PC-9 (cell line): Measurements from ENCODE around the gene CHAC2. TPM values are rescaled to one million over a fixed set of nuclear protein-coding genes. Genes with fewer than 3 reads are reported as not detected.
"Not testable (repeated sequence)": the region's sequence is repeated elsewhere in the genome, so short reads cannot be mapped to it uniquely, and the experiment has no call there.

ENCODE experiments used
- Bru-seq: library from RNA; stranded (reverse); fragments of 400-500 nt; gene quantifications from one replicate; lab custom pipeline; 2021; lab: Mats Ljungman, UMichigan
- BruChase-seq, 2 experiments: library from RNA; stranded (reverse); fragments of 400-500 nt; gene quantifications; one replicate each; lab custom pipeline; 2021; lab: Mats Ljungman, UMichigan
- BruUV-seq: library from RNA; stranded (reverse); fragments of 400-500 nt; replicated peaks from 2 replicates; lab custom pipeline; 2021; lab: Mats Ljungman, UMichigan
- CTCF ChIA-PET: fragments of 300-600 bp; sonication (Branson Sonifier 250); formaldehyde crosslinking; loops from one replicate; lab custom pipeline; 2022; ENCODE audit warnings: antibody characterized with exemption; lab: Charles Lee
- POLR2A ChIA-PET: fragments of 300-600 bp; sonication (Branson Sonifier 250); formaldehyde crosslinking; loops from one replicate; lab custom pipeline; 2022; ENCODE audit warnings: antibody characterized with exemption; ENCODE audit not compliant: unreplicated experiment; lab: Charles Lee
- DNase-seq, 2 experiments: peaks; one replicate each; pipeline versions ENCODE4 v3.0.0 to v3.0.0-alpha.2; 2015 to 2022; ENCODE audit warnings: mixed read lengths in 1 of 2
- H2AFZ ChIP-seq: fragments of 200-600 bp; sonication (generic); 2 replicates; pipeline ENCODE4 v1.8.1; 2017; ENCODE audit warnings: antibody characterized with exemption
- H3F3A ChIP-seq: fragments of 200-600 bp; sonication (generic); 2 replicates; pipeline ENCODE4 v1.8.1; 2017; ENCODE audit warnings: antibody characterized with exemption, mild to moderate bottlenecking, low read depth; ENCODE audit not compliant: insufficient read depth
- H3K27ac ChIP-seq: fragments of 200-600 bp; sonication (generic); 2 replicates; pipeline ENCODE4 v1.6.1; 2016; ENCODE audit warnings: mixed run types
- H3K27me3 ChIP-seq: fragments of 200-600 bp; sonication (generic); 2 replicates; pipeline ENCODE4 v1.6.1; 2016; ENCODE audit warnings: low read depth, mixed run types; ENCODE audit not compliant: insufficient read depth
- H3K36me3 ChIP-seq: fragments of 200-600 bp; sonication (generic); 2 replicates; pipeline ENCODE4 v1.6.1; 2016; ENCODE audit warnings: low read depth, mixed run types
- H3K4me1 ChIP-seq: fragments of 200-600 bp; sonication (generic); replicated peaks from 2 replicates; pipeline ENCODE4 v1.6.1; 2016; ENCODE audit warnings: mixed run types; ENCODE audit not compliant: insufficient read depth
- H3K4me2 ChIP-seq: fragments of 200-600 bp; sonication (generic); 2 replicates; pipeline ENCODE4 v1.6.1; 2017; ENCODE audit warnings: mixed run types
- H3K4me3 ChIP-seq: fragments of 200-600 bp; sonication (generic); 2 replicates; pipeline ENCODE4 v1.6.1; 2016; ENCODE audit warnings: mixed run types
- H3K79me2 ChIP-seq: fragments of 200-600 bp; sonication (generic); 2 replicates; pipeline ENCODE4 v1.6.1; 2017; ENCODE audit warnings: low read depth, mixed run types
- H3K9me2 ChIP-seq: fragments of 200-600 bp; sonication (generic); 2 replicates; pipeline ENCODE4 v1.8.1; 2017; ENCODE audit warnings: mild to moderate bottlenecking; ENCODE audit not compliant: insufficient read depth
- H3K9me3 ChIP-seq: fragments of 200-600 bp; sonication (generic); 2 replicates; pipeline ENCODE4 v1.8.1; 2016; ENCODE audit warnings: low read depth; ENCODE audit not compliant: insufficient read depth
- H4K20me1 ChIP-seq: fragments of 200-600 bp; sonication (generic); 2 replicates; pipeline ENCODE4 v1.8.1; 2017; ENCODE audit not compliant: insufficient read depth
- EZH2 ChIP-seq: fragments of 200-600 bp; sonication (generic); IDR thresholded peaks from 2 replicates; pipeline ENCODE4 v1.8.0; 2017; ENCODE audit warnings: antibody characterized with exemption, low read depth
- intact Hi-C: fragments of 100-400 bp; cut with micrococcal nuclease; formaldehyde crosslinking; loops from one replicate; pipeline ENCODE4 v1.10.0; 2022; ENCODE audit not compliant: unreplicated experiment
- long read RNA-seq: library from polyadenylated mRNA; stranded (forward); transcript quantifications from one replicate; pipeline ENCODE4 v2.0.0, GENCODE V29; 2022
- total RNA-seq: library from RNA; stranded (reverse); gene quantifications from 2 replicates; pipeline ENCODE4 v1.2.3, GENCODE V29; 2021
- TF ChIP-seq, protein P1 (sequence below): fragments of 200-600 bp; sonication (generic); conservative IDR thresholded peaks from 2 replicates; pipeline ENCODE4 v1.6.1; 2017; ENCODE audit warnings: mixed run types, antibody characterized with exemption, mild to moderate bottlenecking, moderate library complexity

CHAC2 gene
- total RNA-seq (2.7 and 5.0 TPM in 2 replicates), Bru-seq, nascent RNA (percentile 58 among the genes with signal in this experiment), BruChase-seq, experiment 1, labeled RNA remaining after a 2-hour chase (percentile 49 among the genes with signal in this experiment), BruChase-seq, experiment 2, labeled RNA remaining after a 6-hour chase (percentile 67 among the genes with signal in this experiment)
- long read RNA-seq, transcript CHAC2-201 (3 exons, 1,321 nt) = major isoform, 8 of 13 reads
- long read RNA-seq, partial matches to known transcripts = 0 of 13 reads
- long read RNA-seq, other reads (novel, unspliced or antisense) = 5 of 13 reads

DNA sequence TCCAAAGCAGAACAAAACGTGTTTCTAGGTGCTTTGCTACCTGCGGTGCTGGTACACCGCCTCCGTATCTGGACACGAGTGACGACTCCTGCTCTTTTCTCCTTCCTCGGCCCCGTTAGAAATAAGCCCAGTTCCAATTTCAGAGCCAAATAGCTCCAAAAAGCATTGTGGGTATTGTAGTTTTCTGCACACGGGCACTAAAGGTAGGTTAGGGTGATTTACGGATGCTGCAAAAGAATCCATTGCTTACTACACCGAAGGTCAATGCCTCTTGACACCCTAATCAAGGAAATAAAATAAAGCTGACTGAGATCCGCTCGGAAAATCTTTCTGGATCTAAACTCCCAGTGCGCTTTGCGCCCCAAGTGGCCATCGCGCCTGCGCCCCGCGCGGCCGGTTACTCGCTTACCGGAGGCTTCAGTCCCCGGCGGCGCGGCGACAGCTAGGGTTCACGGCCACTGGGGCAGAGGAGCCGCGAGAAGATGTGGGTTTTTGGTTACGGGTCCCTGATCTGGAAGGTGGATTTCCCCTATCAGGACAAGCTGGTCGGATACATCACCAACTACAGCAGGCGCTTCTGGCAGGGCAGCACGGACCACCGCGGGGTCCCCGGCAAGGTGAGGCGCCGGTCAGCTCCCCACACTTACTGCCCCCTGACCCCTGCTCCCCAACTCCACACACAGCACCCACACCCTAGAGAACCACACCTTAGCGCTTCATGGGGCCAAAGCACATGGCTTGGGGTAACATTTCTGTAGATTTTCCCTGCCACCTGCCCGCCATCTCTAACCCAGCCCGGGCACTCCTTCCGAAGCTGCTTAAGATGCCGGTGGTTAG lies at the start of gene CHAC2:
Gene CHAC2, plus strand, starts transcription at position 400 of the 837 bp plus-strand sequence. Its CDS starts 83 bp downstream, at position 483.
- POLR2A ChIA-PET = interaction anchor here (0.6 kb wide), 2 partner anchors 1658 to 1752 kb away, joined by 3 to 6 read pairs; partner anchors contain the start of gene CFAP36

DNA sequence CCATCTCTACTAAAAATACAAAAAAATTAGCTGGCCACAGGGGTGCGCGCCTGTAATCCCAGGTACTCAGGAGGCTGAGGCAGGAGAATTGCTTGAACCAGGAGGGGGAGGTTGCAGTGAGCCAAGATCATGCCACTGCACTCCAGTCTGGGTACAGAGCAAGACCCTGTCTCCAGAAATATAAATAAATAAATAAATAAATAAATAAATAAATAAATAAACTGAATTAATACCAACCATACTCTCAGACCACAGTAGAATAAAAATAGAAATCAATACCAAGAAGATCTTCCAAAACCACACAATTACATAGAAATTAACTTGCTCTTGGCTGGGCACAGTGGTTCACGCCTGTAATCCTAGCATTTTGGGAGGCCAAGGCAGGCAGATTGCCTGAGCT lies 46.7 kb upstream of the CHAC2 start:
- BruUV-seq, CTCF ChIA-PET, intact Hi-C loops: not testable (repeated sequence)

More for the DNA sequence above, at the start of gene CHAC2:
- Histone ChIP-seq H4K20me1 (no peaks in the 10 kb centered on the region; the same call in 1 of the 2 replicates), H3K4me2 (peak within 1 kb of the TSS; percentile 90), H3K79me2 (peaks cover 41% of the 10 kb centered on the region), H3K4me3 (peak within 1 kb of the TSS; percentile 64), H2AFZ (peak within 1 kb of the TSS; percentile 95), H3K9me3 (no peaks in the 10 kb centered on the region), H3K4me1 (peaks cover 25% of the 10 kb centered on the region), H3K27ac (peak within 1 kb of the TSS; percentile 52), H3K9me2 (no peaks in the 10 kb centered on the region), H3F3A (peaks cover 14% of the 10 kb centered on the region), H3K27me3 (no peaks in the 10 kb centered on the region), H3K36me3 (peaks cover 10% of the 10 kb centered on the region; the same call in 1 of the 2 replicates)
- TF ChIP-seq EZH2 = no peak
- TF ChIP-seq, protein P1, sequence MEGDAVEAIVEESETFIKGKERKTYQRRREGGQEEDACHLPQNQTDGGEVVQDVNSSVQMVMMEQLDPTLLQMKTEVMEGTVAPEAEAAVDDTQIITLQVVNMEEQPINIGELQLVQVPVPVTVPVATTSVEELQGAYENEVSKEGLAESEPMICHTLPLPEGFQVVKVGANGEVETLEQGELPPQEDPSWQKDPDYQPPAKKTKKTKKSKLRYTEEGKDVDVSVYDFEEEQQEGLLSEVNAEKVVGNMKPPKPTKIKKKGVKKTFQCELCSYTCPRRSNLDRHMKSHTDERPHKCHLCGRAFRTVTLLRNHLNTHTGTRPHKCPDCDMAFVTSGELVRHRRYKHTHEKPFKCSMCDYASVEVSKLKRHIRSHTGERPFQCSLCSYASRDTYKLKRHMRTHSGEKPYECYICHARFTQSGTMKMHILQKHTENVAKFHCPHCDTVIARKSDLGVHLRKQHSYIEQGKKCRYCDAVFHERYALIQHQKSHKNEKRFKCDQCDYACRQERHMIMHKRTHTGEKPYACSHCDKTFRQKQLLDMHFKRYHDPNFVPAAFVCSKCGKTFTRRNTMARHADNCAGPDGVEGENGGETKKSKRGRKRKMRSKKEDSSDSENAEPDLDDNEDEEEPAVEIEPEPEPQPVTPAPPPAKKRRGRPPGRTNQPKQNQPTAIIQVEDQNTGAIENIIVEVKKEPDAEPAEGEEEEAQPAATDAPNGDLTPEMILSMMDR = no peak; the same call in none of the 2 replicates
- intact Hi-C loops = no loop called here
- peak; percentile 84 to 85 for DNase-seq
- CTCF ChIA-PET = interaction anchor here (0.5 kb wide), 1 partner anchor 98 kb away, joined by 3 read pairs; no protein-coding TSS in a partner anchor
- TSS peak; percentile 79 for BruUV-seq

DNA sequence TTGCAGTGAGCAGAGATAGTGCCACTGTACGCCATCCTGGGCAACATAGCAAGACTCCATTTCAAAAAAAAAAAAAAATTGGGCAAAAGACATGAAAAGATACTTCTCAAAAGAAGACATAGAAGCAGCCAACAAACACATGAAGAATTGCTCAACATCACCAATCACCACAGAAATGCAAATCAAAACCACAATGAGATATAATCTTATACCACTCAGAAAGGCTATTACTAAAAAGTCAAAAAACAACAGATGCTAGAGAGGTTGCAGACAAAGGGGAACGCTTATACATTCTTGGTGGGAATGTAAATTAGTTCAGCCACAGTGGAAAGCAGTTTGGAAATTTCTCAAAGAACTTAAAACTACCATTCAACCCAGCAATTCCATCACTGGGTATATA lies 43.1 kb upstream of the CHAC2 start:
- Histone ChIP-seq H3K9me3 (no peaks in the 10 kb centered on the region), H3K4me1 (no peaks in the 10 kb centered on the region), H3K27me3 (no peaks in the 10 kb centered on the region), H3K36me3 (no peaks in the 10 kb centered on the region), H3K27ac (no peak overlapping the region), H3K9me2 (no peaks in the 10 kb centered on the region), H3F3A (no peaks in the 10 kb centered on the region), H3K4me2 (no peak overlapping the region), H3K79me2 (no peaks in the 10 kb centered on the region), H3K4me3 (no peak overlapping the region), H4K20me1 (no peaks in the 10 kb centered on the region), H2AFZ (no peak overlapping the region)
- intact Hi-C loops = no loop called here
- CTCF ChIA-PET = no interaction called here
- POLR2A ChIA-PET = no interaction called here
- no peak for DNase-seq
- BruUV-seq = no TSS peak
- TF ChIP-seq EZH2 = no peak
- TF ChIP-seq, protein P1 = no peak

More for the DNA sequence above, 46.7 kb upstream of the CHAC2 start:
- H3K9me3 ChIP-seq, H3K27ac ChIP-seq, H3K4me1 ChIP-seq, H3K4me3 ChIP-seq, H3K36me3 ChIP-seq, H3K4me2 ChIP-seq, POLR2A ChIA-PET, H4K20me1 ChIP-seq, H2AFZ ChIP-seq, H3F3A ChIP-seq, H3K79me2 ChIP-seq, H3K27me3 ChIP-seq, DNase-seq, H3K9me2 ChIP-seq: not testable (repeated sequence)
